PC-9 (cell line): ENCODE data around the gene CPEB3.

Source experiments
- EZH2 ChIP-seq: fragments of 200-600 bp; sonication (generic); IDR thresholded peaks from 2 replicates; pipeline ENCODE4 v1.8.0; 2017; ENCODE audit warnings: antibody characterized with exemption, low read depth
- TF ChIP-seq, protein P1 (sequence below): fragments of 200-600 bp; sonication (generic); conservative IDR thresholded peaks from 2 replicates; pipeline ENCODE4 v1.6.1; 2017; ENCODE audit warnings: mixed run types, antibody characterized with exemption, mild to moderate bottlenecking, moderate library complexity

DNA sequence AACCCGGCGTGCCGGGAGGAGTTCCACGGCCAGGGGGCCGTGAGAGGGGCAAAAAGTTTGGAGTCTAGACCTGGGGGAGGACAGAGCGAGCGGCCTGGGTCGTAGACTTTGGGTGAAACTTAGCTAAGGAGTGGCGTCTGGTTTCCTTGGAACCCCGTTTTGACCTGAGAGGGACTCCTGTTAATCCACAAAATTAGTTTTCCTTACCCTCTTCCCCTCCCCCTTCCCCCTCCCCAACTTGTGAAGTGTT is 663 bp upstream of the CPEB3 start:
- TF ChIP-seq, protein P1, sequence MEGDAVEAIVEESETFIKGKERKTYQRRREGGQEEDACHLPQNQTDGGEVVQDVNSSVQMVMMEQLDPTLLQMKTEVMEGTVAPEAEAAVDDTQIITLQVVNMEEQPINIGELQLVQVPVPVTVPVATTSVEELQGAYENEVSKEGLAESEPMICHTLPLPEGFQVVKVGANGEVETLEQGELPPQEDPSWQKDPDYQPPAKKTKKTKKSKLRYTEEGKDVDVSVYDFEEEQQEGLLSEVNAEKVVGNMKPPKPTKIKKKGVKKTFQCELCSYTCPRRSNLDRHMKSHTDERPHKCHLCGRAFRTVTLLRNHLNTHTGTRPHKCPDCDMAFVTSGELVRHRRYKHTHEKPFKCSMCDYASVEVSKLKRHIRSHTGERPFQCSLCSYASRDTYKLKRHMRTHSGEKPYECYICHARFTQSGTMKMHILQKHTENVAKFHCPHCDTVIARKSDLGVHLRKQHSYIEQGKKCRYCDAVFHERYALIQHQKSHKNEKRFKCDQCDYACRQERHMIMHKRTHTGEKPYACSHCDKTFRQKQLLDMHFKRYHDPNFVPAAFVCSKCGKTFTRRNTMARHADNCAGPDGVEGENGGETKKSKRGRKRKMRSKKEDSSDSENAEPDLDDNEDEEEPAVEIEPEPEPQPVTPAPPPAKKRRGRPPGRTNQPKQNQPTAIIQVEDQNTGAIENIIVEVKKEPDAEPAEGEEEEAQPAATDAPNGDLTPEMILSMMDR, result no peak
- no peak for TF ChIP-seq EZH2
